ENCODE results near the gene MAPKAP1. TPM values are rescaled to one million over a fixed set of nuclear protein-coding genes. Genes with fewer than 3 reads are reported as not detected.

Gene MAPKAP1
- total and polyA plus RNA-seq, 9 of the 15 experiments (the other 6 are each of a cell fraction or from before 2014, with no cell fraction given) = 2.6 to 82.1 (median 61.1) TPM

DNA sequence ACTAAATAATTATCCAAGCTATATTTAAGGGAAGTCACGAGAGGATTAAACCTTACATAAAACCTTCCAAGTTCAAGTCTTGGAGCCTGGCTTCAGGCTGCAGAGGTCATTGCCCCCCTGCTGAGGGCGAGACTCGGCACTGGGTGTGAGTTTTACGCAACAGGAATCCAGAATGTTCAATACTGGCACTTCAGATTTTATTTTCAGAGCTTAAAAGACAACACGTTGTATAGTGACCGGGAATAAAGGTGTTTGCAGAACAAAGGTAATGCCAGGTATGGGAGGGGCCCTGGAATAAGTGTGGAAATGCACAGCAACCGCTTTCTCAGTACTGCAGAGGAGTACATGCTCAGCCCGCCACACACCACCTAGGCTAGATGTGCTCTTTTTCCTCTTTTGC lies 238.4 kb downstream of the MAPKAP1 start:
- ATAC-seq (no peak), DNase-seq (ENCODE audit: extremely low read depth in 1 of 4, low spot score in 3 of 4) (no peak), FAIRE-seq (no peak)
- Histone ChIP-seq H2AFZ (ENCODE audit: low read depth, low read length) (no peak overlapping the region), H3K9ac (ENCODE audit: insufficient read depth in 1 of 2, low read depth in 2 of 2, low read length in 2 of 2) (no peak overlapping the region; a peak in 1 of 4 replicates), H3K4me2 (ENCODE audit: insufficient read depth, low read length) (no peak overlapping the region), H3K27me3 (ENCODE audit: control insufficient read depth in 2 of 2, insufficient read depth in 2 of 2, low read length in 2 of 2) (no peaks in the 10 kb centered on the region), H3K4me1 (replicated peaks in 1 of 2; ENCODE audit: control insufficient read depth in 2 of 2, insufficient read depth in 2 of 2, low read length in 2 of 2) (peaks cover 9 to 24% of the 10 kb centered on the region in 2 experiments), H3K79me2 (ENCODE audit: control insufficient read depth, insufficient read depth, low read length) (no peaks in the 10 kb centered on the region), H3K36me3 (ENCODE audit: control insufficient read depth, insufficient read depth, low read length) (peaks cover 5% of the 10 kb centered on the region; the same call in 1 of the 3 replicates), H4K20me1 (replicated peaks; ENCODE audit: control insufficient read depth, insufficient read depth, low read length) (no peaks in the 10 kb centered on the region), H3K9me1 (ENCODE audit: control insufficient read depth, insufficient read depth, low read length) (no peaks in the 10 kb centered on the region), H3K4me3 (no peak overlapping the region), H3K9me3 (replicated peaks; ENCODE audit: control insufficient read depth, insufficient read depth, low read depth, low read length) (no peaks in the 10 kb centered on the region), H3K27ac (ENCODE audit: extremely low read depth, low read depth, low read length) (no peak overlapping the region)
- intact Hi-C loops (cut with micrococcal nuclease) (no loop called here), in situ Hi-C loops (cut with MboI) (no loop called here)
- TF ChIP-seq, protein P1, sequence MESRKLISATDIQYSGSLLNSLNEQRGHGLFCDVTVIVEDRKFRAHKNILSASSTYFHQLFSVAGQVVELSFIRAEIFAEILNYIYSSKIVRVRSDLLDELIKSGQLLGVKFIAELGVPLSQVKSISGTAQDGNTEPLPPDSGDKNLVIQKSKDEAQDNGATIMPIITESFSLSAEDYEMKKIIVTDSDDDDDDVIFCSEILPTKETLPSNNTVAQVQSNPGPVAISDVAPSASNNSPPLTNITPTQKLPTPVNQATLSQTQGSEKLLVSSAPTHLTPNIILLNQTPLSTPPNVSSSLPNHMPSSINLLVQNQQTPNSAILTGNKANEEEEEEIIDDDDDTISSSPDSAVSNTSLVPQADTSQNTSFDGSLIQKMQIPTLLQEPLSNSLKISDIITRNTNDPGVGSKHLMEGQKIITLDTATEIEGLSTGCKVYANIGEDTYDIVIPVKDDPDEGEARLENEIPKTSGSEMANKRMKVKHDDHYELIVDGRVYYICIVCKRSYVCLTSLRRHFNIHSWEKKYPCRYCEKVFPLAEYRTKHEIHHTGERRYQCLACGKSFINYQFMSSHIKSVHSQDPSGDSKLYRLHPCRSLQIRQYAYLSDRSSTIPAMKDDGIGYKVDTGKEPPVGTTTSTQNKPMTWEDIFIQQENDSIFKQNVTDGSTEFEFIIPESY (CRISPR knock-in tag; IDR thresholded peaks at IDR 0.05) = 0 out of 2 replicates have a peak, but pooled peaks have one; percentile 23
- TF ChIP-seq TCF3 (CRISPR knock-in tag; IDR thresholded peaks at IDR 0.05) = no peak
- BruUV-seq (replicated peaks) = no TSS peak
- ChIA-PET POLR2A (interaction anchor here (0.6 kb wide), 3 partner anchors 14 to 52 kb away, joined by 3 read pairs; no protein-coding TSS in a partner anchor), CTCF (ENCODE audit: low intra/inter-chr PET ratio) (no interaction called here)
- WGBS (ENCODE audit: insufficient coverage, low coverage, missing lambda C conversion rate) = 76% methylated on average over 8 of the region's 8 CpGs

DNA sequence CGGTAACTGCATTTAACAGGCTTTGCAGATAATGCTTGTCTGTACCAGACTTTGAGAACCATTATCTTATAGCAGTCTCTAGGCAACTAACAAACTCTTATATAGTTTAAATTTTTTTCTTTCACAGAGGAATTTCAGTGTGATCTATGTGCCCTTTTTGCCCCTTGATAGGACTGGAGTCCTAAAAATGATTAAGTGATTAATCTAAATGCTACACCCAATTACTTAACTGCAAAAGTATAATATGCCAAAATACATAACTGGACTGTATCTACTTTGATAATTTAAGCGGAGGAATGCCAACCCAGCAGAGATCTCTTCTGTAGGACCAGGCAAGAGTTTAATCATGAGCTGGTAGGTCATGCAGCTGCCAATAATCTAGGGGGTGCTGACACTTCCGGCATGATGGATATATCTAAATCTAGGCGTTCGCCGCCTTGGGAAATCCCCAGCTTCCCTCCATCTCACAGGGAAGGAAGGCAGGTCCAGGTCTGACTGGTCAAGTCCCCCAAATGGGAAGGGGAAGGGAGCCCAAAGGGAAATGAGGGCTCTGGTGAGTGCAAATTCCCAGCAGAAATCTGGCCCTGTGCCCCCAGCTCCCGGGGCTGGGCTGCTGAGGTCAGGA lies 239.8 kb downstream of the MAPKAP1 start:
- no peak for FAIRE-seq
- H3K4me2 ChIP-seq (ENCODE audit: insufficient read depth, low read length) = no peak overlapping the region
- no peak for DNase-seq (ENCODE audit: extremely low read depth in 1 of 4, low spot score in 3 of 4)
- in situ Hi-C loops (cut with MboI) (no loop called here), intact Hi-C loops (cut with micrococcal nuclease) (no loop called here)
- TF ChIP-seq RFX1 (IDR thresholded peaks at IDR 0.05) (peak; percentile 33; the same call in 1 of the 2 replicates), TAF9B (IDR thresholded peaks at IDR 0.05; ENCODE audit: partially characterized antibody) (no peak)
- ChIA-PET CTCF (ENCODE audit: low intra/inter-chr PET ratio) (no interaction called here), POLR2A (interaction anchor here (0.7 kb wide), 1 partner anchor 354 kb away, joined by 3 read pairs; no protein-coding TSS in a partner anchor)
- H3K4me3 ChIP-seq = no peak overlapping the region
- H3K27me3 ChIP-seq (ENCODE audit: control insufficient read depth in 2 of 2, insufficient read depth in 2 of 2, low read length in 2 of 2) = no peaks in the 10 kb centered on the region
- no peak for ATAC-seq
- H2AFZ ChIP-seq (ENCODE audit: low read depth, low read length) = no peak overlapping the region
- H4K20me1 ChIP-seq (replicated peaks; ENCODE audit: control insufficient read depth, insufficient read depth, low read length) = no peaks in the 10 kb centered on the region
- no peak overlapping the region for H3K27ac ChIP-seq (ENCODE audit: extremely low read depth, low read depth, low read length)
- BruUV-seq (replicated peaks) = no TSS peak
- peaks cover 9 to 10% of the 10 kb centered on the region in 2 experiments for H3K4me1 ChIP-seq (replicated peaks in 1 of 2; ENCODE audit: control insufficient read depth in 2 of 2, insufficient read depth in 2 of 2, low read length in 2 of 2)
- no peaks in the 10 kb centered on the region for H3K79me2 ChIP-seq (ENCODE audit: control insufficient read depth, insufficient read depth, low read length)
- no peaks in the 10 kb centered on the region for H3K9me1 ChIP-seq (ENCODE audit: control insufficient read depth, insufficient read depth, low read length)
- no peak overlapping the region for H3K9ac ChIP-seq (ENCODE audit: insufficient read depth in 1 of 2, low read depth in 2 of 2, low read length in 2 of 2)
- no peaks in the 10 kb centered on the region for H3K9me3 ChIP-seq (replicated peaks; ENCODE audit: control insufficient read depth, insufficient read depth, low read depth, low read length)
- H3K36me3 ChIP-seq (ENCODE audit: control insufficient read depth, insufficient read depth, low read length) = peaks cover 5% of the 10 kb centered on the region; the same call in 1 of the 3 replicates
- 84% methylated on average over 7 of the region's 7 CpGs for WGBS (ENCODE audit: insufficient coverage, low coverage, missing lambda C conversion rate)

All from K562 (cell line).